Measurements from ENCODE around the gene SMIM32.

DNA sequence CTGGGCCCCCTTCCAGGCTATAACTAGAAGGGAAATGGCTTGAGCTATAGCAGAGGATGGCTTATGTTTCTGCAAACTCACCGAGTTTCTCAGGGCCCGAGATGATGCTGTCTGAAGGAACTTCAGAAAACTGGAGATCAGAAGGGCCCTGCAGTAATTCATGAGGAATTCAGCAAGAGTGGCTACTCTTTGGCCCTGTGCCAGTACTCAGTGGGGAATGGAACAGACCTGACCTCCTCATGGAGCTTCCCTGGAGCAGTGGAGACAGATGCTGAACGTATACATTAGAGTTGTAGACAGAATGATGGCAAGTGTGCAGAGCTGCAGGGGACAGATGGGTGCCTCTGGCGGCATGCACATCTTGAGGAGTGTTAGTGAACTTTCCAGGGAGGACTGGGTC is 17.3 kb upstream of the SMIM32 start:
- TF ChIP-seq, protein P1, sequence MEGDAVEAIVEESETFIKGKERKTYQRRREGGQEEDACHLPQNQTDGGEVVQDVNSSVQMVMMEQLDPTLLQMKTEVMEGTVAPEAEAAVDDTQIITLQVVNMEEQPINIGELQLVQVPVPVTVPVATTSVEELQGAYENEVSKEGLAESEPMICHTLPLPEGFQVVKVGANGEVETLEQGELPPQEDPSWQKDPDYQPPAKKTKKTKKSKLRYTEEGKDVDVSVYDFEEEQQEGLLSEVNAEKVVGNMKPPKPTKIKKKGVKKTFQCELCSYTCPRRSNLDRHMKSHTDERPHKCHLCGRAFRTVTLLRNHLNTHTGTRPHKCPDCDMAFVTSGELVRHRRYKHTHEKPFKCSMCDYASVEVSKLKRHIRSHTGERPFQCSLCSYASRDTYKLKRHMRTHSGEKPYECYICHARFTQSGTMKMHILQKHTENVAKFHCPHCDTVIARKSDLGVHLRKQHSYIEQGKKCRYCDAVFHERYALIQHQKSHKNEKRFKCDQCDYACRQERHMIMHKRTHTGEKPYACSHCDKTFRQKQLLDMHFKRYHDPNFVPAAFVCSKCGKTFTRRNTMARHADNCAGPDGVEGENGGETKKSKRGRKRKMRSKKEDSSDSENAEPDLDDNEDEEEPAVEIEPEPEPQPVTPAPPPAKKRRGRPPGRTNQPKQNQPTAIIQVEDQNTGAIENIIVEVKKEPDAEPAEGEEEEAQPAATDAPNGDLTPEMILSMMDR (IDR thresholded peaks at IDR 0.05), result no peak
- TF ChIP-seq POLR2A (IDR thresholded peaks at IDR 0.05), result no peak

Data from adrenal gland (tissue), 5 donors.